Heart left ventricle (tissue), 13 donors: ENCODE measurements around the gene MAPK14.

Experiments used
- CTCF ChIP-seq, 12 donors: fragments of 200-600 bp; sonication (generic) in 4 of 12; IDR thresholded peaks; one replicate each; pipeline versions ENCODE4 v1.5.0 to v1.8.0; 2018 to 2022; ENCODE audit warnings: antibody characterized with exemption in 12 of 12, mild to moderate bottlenecking in 5 of 12
- POLR2A ChIP-seq, 2 donors: fragments of 450-650 bp; IDR thresholded peaks; one replicate each; pipeline ENCODE4 v1.6.1; 2017; ENCODE audit warnings: antibody characterized with exemption in 2 of 2, mild to moderate bottlenecking in 2 of 2, moderate library complexity in 2 of 2
- donor health status: ischemic (EF 13 %, LVEDD 7.1; RV severe dilation, severe dysfunction).
- donor health status: DM: no; HTN: yes; CAD: no.
- donor health status: DM: no; HTN: no; CAD: no.
- donor health status: ischemic (EF 25% LVEDD 6.9; RV normal size, moderate dysfunction).
- donor health status: ischemic (EF 25% LVEDD 5.7; RV mildly dilated, moderate dysfunction).
- donor health status: ischemic (EF 35%, LVEDD 5.7; RV mildly dilated, moderate dysfunction).
- donor health status: nonischemic (EF 11% LVEDD 7.7; RV severe dilation, severe dysfunction).
- donor health status: DM: yes; HTN: yes; CAD: no.
- donor health status: PGD.
- donor health status: ischemic (EF 29% LVEDD 5.4; RV normal size, mild dysfunction).
- donor health status: nonischemic (EF 23%, LVEDD 6.1; RV moderate dilation, normal function).

- TF ChIP-seq POLR2A (IDR thresholded peaks at IDR 0.05): no peak
- no peak for TF ChIP-seq CTCF (IDR thresholded peaks at IDR 0.05)
These were observed 98.5 kb downstream of the MAPK14 start for GRCh38 chr6:36126121-36126520.
